Activated CD4-positive, alpha-beta T cell treated with anti-CD3 and anti-CD28 coated beads, Interleukin-2, amount 50 U/mL, for 48 hours (primary cell): ENCODE measurements around the gene FRMPD1.

Experiments used
- DNase-seq, 2 experiments: peaks; one replicate each; pipeline ENCODE4 v3.0.0-alpha.2; 2020

FRMPD1 gene

GRCh38 chr9:37679649-37680402, 29.1 kb downstream of the FRMPD1 start:
- DNase-seq = no peak

DNA sequence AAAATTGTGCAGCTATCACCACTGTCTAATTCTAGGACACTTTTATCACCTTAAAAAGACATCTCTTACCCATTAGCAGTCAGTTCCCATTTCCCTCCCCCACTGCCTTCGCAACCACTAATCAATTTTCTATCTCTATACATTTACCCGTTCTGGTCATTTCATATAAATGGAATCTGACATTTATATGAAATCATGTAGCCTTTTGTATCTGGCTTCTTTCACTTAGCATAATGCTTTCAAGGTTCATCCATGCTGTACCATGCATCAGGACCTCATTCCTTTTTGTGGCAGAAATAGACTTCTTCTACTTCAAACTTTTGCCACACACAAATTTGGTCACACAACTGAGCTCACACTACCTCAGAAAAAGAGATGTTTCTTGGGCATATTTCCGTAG, 32.2 kb downstream of the FRMPD1 start:
- DNase-seq = no peak

DNA sequence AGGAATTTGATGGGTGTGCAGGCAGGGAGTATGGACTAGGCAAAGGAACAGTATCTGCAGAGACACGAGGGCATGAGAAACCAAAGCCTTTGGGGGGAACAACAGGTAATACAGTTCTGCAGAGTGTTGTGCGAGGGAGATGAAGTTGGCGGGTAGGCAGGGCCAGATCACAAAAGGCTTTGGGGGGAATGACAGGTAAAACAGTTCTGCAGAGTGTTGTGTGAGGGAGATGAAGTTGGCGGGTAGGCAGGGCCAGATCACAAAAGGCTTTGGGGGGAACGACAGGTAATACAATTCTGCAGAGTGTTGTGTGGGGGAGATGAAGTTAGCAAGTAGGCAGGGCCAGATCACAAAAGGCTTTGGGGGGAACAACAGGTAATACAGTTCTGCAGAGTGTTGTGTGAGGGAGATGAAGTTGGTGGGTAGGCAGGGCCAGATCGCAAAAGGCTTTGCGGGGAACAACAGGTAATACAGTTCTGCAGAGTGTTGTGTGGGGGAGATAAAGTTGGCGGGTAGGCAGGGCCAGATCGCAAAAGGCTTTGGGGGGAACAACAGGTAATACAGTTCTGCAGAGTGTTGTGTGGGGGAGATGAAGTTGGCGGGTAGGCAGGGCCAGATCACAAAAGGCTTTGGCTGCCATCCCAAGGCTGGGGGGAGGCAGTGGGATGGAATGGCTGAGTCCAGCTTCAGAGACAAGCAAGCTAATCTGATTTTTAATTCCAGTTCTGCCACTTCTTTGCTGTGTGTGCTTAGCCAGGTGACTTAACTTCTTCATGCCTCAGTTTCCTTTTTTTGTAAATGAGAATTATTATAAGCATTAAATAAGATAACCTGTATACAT, 33.0 kb downstream of the FRMPD1 start:
- no peak for DNase-seq

DNA sequence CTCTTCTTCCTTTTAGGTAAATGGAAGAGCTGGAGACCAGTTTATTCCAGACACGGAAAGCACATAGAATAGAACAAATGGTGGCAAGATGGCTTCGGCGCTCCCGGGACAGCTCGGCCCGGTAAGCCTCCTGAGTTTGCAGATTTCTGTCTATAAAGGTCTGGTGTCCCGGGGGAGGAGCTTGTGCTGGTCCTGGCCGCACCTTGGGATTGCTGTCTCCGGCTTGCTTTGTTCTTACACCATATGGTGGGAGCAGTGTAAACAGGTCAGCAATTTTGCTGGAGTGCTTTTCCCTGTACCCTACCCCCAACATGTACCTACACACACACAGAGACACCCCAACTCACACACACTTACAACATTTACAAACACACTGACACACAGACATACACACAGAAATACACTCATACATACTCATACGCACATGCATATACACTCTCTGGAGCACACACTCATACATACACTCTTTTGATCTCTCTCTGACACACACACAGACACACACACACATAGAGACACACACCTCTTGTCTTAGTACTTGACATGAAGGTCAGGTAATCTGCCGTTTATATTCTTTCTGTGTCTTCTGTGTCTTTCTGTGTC, 42.0 kb downstream of the FRMPD1 start:
- no peak for DNase-seq

DNA sequence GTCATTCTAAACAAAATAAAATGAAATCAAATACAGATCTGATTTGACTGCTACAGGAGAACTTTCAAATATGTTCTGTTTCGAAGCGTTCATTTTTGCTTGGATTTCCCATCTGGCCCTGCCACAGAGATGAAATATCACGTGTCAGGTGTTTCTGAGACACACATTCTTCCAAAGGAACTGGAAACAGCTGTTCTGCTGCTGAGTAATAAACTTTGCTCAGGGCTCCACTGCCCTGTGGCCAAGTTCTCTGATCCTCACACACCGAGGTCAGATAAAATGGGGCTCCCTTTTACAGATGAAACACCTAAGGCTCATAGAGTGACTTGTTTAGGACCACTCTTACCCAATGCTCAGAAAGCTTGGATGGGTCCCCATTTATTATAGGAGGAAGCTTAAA, 42.5 kb downstream of the FRMPD1 start:
- no peak for DNase-seq

DNA sequence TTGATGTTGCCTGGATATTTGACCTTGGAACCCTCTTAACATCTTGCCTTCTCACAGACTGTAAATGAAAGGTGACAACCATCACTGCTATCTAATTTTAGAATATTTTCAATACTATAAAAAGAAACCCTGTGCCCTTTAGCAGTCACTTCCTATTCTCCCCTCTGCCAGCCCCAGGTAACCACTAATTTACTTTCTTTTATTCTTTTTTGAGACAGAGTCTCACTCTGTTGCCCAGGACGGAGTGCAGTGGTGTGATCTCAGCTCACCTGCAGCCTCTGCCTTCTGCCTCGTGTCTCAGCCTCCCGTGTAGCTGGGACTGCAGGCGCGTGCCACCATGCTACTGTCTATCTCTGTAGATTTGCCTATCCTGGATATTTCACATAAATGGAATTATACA, 43.6 kb downstream of the FRMPD1 start:
- no peak for DNase-seq

DNA sequence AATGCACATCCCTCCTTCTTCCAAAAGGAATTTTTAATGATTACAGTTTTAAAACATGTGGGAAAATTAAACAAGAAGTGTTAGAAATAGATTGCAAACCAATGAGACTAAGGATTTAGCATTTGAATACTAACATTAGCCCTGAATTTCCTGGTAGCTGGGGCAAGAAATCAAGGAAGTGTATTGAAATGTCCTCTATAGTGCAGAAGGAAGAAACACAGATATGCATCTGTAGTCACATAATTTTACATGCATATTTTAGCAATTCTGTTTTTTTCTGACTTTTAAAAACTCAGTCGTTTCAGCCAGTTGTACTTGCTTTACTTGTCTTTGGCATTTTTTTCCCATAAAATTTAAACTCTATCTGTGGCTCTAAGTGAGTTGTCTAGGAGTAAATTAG, 45.8 kb downstream of the FRMPD1 start:
- DNase-seq = no peak

DNA sequence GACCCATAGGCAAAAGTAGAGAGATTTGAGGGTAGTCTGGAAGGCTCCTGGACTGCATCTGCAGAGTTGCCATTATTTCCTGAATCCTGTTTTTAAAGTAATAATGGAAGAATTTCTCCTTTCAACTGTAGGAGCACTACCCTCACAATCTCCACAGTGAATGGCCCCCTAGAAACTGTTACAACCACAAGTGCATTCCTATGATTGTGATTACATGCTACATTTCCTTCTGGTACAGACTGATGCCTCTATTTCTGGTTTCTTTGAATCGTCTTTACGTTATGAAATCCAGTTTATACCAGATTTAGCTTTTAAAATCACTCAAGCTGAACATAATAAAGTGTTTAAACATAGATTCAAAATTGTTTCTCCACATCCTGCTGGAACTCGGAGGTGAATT, 49.4 kb downstream of the FRMPD1 start:
- no peak for DNase-seq

DNA sequence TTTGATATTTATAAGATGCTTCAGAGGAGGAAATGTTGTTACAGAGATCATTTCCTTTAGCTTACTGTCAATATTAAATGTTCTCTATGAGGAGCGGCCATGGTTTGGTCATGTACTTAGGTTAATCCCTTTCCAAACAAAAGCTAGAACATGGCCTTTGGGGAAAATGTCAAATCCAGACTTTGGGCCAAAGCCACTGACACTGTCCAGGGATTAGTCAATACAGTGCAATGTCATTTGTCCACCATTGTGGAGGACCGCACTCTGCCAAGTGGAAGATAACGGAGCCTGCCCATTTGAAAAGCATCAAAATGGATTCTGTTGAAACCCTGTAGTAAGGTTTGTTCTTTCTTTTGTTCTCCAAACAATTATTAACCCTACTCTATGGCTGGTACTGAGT, 50.1 kb downstream of the FRMPD1 start:
- no peak for DNase-seq

GRCh38 chr9:37705787-37706186, 55.0 kb downstream of the FRMPD1 start:
- DNase-seq = no peak

DNA sequence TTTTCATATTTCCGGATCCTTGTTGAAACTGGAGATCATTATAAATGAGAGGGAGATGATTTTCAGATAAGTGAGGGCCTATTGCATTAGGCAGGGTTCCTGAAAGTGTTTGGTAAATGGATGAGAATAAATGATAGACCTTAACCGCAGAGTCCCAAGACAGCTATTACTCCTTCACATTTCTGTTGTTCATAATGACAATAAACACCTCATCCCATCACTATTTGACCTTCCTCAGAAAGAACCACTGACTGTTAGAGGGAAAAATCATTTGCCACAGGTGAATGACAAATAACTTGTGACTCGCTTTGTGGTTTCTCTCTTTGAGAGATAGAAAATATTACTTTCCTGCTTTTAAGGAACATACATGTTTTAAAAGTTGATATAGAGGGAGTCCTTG, 55.5 kb downstream of the FRMPD1 start:
- no peak for DNase-seq

DNA sequence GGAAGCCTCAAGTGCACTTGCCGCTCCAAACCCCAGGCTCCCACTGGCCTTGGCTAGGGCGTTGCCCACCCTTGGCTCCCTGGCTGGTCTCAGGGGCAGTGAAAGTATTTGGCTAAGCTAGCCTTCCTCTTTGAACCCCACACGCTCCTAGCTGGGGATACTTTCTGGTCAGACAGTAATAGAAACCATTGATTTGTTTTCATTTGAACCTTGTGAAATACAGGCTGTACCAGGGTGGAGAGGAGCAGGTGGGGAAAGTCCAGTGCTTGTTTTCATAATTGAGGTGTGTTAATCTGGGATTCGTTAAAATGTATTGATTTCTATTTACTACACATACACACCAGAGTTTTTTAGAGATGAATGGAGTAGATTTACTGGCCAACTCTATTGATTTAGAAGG, 57.0 kb downstream of the FRMPD1 start:
- no peak for DNase-seq

GRCh38 chr9:37710046-37710445, 59.3 kb downstream of the FRMPD1 start:
- no peak for DNase-seq

- no peak for DNase-seq
Measured at GRCh38 chr9:37715260-37715659, 64.5 kb downstream of the FRMPD1 start.

- DNase-seq = no peak
Measured at GRCh38 chr9:37715991-37716505, 65.3 kb downstream of the FRMPD1 start.

DNA sequence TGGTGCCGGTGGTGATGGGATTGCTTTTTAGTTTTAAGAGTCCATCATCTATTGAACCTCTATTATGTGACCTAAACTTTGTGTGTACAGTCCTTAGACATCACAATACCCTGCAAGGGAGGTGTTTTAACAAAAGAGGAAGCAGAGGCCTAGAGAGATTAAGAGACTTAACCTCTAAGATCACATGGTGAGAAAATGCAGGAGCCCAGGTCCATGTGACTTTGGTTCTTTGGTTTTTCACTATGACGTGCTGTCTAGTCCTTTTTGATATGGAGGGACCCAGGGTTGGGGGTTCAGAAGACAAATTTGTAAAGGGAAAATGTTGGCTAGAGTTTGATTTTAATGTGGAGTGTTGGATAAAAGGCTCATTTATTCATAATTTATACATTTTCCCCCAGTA, 68.8 kb downstream of the FRMPD1 start:
- DNase-seq = no peak

GRCh38 chr9:37727013-37727412, 76.3 kb downstream of the FRMPD1 start:
- DNase-seq = no peak

DNA sequence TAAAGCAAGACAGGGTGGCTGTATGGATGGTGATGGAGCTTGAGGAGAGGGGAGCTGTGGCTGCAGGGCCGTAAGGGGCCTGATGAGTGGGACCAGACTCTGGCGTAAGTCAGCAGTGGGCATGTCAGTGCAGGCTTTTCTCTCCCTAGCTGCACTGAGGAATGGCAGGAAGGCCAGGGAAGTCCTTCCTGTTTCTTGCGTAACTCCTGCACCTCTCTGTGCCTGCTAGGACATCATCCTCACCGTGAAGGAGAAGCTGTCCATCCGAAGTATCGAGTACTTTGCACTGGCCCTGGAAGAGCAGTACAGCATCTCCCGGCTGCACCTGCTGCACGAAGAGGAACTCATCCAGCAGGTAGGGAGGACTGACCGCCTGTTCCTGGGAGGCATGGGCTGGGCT, 78.7 kb downstream of the FRMPD1 start:
- DNase-seq = no peak

DNA sequence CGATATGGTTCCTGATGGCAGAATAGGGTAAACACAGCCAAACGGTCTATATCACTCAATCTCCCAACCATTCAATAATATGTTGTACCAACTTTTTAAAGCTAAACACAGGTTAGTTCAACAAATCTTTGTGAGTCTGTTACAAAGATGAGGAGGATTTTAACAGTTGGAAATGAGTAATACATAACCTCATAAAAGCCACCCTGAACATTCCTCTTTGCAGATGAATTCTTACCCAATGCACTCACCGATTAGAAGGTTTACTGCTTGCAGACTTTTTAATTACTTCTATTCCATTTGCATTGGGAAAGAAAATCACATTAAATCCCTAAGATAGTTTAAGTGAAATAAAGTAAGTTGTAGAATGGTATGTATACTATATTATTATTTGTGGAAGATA, 79.5 kb downstream of the FRMPD1 start:
- DNase-seq = no peak

DNA sequence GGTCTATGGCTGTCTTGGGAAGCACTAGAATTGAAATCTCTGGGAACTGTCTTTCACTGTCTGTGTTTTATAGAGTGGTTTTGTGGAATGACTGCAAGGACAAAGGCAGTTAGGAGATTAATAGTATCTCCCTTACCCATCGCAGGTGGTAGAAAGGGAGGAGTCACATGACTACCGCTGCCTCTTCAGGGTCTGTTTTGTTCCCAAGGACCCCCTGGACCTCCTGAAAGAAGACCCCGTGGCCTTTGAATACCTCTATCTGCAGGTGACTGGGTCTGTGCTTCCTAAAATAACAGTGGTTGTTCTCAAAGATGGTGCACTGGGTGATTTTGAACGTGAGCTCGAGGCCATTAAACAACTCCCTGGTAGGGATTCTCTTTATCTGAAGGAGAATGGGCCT, 80.1 kb downstream of the FRMPD1 start:
- DNase-seq = no peak

- DNase-seq = no peak
Measured at GRCh38 chr9:37732086-37732741, 81.5 kb downstream of the FRMPD1 start.

GRCh38 chr9:37732952-37733351, 82.2 kb downstream of the FRMPD1 start:
- no peak for DNase-seq

DNA sequence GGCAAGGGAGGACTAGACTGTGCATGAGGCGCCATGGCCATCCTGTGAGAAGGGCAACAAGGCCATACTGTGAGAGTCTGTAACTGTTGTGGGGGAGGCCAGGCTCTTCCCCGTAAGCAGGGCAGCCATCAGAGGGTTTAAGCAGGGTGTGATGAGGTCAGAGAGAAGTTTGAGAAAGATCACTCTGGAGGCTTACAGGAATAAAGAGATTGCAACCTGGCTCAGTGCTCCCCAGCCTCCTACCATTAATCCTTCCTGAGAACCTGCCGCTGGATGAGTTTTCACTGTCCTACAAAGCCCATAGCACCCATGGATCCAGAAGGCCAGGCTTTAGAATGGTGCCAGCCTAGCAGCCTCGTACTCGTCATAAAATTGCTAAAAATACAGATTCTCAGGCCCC, 88.5 kb downstream of the FRMPD1 start:
- no peak for DNase-seq
